Stimulated activated CD8-positive, alpha-beta memory T cell treated with anti-CD3 and anti-CD28 coated beads, Interleukin-15, amount 100 ng/mL, for 24 hours (primary cell): ENCODE data around the gene SORL1.
A peak's percentile ranks its signal among the peaks of the same experiment; 100 is the strongest.

Source experiments
- DNase-seq: peaks from one replicate; pipeline ENCODE4 v3.0.0-alpha.2; 2020; ENCODE audit warnings: low read depth

Gene SORL1

GRCh38 chr11:121590772-121591404 lies 138.8 kb downstream of the SORL1 start:
- DNase-seq, result no peak

GRCh38 chr11:121591405-121592033 lies 139.4 kb downstream of the SORL1 start:
- peak; percentile 15 for DNase-seq

- no peak for DNase-seq
These were observed 140.6 kb downstream of the SORL1 start for GRCh38 chr11:121592708-121593107.

- DNase-seq, result no peak
These were observed 143.6 kb downstream of the SORL1 start for GRCh38 chr11:121595717-121596161.

- DNase-seq, result no peak
These were observed 144.4 kb downstream of the SORL1 start for GRCh38 chr11:121596195-121597155.

- no peak for DNase-seq
These were observed 151.2 kb downstream of the SORL1 start for GRCh38 chr11:121603316-121603715.

- no peak for DNase-seq
These were observed 152.0 kb downstream of the SORL1 start for GRCh38 chr11:121604152-121604551.

GRCh38 chr11:121606354-121606753 lies 154.2 kb downstream of the SORL1 start:
- DNase-seq, result no peak

- no peak for DNase-seq
These were observed 155.2 kb downstream of the SORL1 start for GRCh38 chr11:121607341-121607740.

- no peak for DNase-seq
These were observed 156.5 kb downstream of the SORL1 start for GRCh38 chr11:121608545-121609098.

- DNase-seq, result no peak
These were observed 158.6 kb downstream of the SORL1 start for GRCh38 chr11:121610706-121611105.

GRCh38 chr11:121611242-121611641 lies 159.1 kb downstream of the SORL1 start:
- DNase-seq, result no peak

GRCh38 chr11:121613724-121614123 lies 161.6 kb downstream of the SORL1 start:
- DNase-seq, result no peak

- no peak for DNase-seq
These were observed 162.6 kb downstream of the SORL1 start for GRCh38 chr11:121614636-121615240.

- DNase-seq, result no peak
These were observed 163.4 kb downstream of the SORL1 start for GRCh38 chr11:121615501-121615900.

- DNase-seq, result no peak
These were observed 166.4 kb downstream of the SORL1 start for GRCh38 chr11:121618516-121618915.

GRCh38 chr11:121625777-121626506 lies 173.8 kb downstream of the SORL1 start:
- DNase-seq, result no peak

GRCh38 chr11:121626507-121626875 lies 174.4 kb downstream of the SORL1 start:
- DNase-seq, result no peak

GRCh38 chr11:121626980-121627379 lies 174.9 kb downstream of the SORL1 start:
- DNase-seq, result no peak

- DNase-seq, result no peak
These were observed 177.9 kb downstream of the SORL1 start for GRCh38 chr11:121630041-121630440.

- no peak for DNase-seq
These were observed 179.3 kb downstream of the SORL1 start for GRCh38 chr11:121631456-121631855.
